Neural progenitor cell (in vitro differentiated cells): ENCODE measurements around the gene MYO3A. TPM values are rescaled to one million over a fixed set of nuclear protein-coding genes. Genes with fewer than 3 reads are reported as not detected.

Source experiments
- DNase-seq: peaks from one replicate; pipeline ENCODE4 v3.0.0-alpha.2; 2016; ENCODE audit warnings: low spot score
- H2AFZ ChIP-seq: fragments of 200-600 bp; sonication (generic); replicated peaks from 2 replicates; pipeline ENCODE4 v1.6.1; 2016; ENCODE audit warnings: antibody characterized with exemption
- H3F3A ChIP-seq: fragments of 200-600 bp; sonication (generic); 2 replicates; pipeline ENCODE4 v1.6.1; 2016; ENCODE audit warnings: antibody characterized with exemption, low read depth
- H3K27ac ChIP-seq: fragments of 200-600 bp; sonication (generic); 2 replicates; pipeline ENCODE4 v1.5.1; 2016; ENCODE audit warnings: mild to moderate bottlenecking
- H3K27me3 ChIP-seq: fragments of 200-600 bp; sonication (generic); 2 replicates; pipeline ENCODE4 v1.6.1; 2016; ENCODE audit warnings: mild to moderate bottlenecking, moderate library complexity
- H3K36me3 ChIP-seq: fragments of 200-600 bp; sonication (generic); 2 replicates; pipeline ENCODE4 v1.5.1; 2016
- H3K4me1 ChIP-seq: fragments of 200-600 bp; sonication (generic); 2 replicates; pipeline ENCODE4 v1.6.1; 2016; ENCODE audit warnings: mixed run types
- H3K4me2 ChIP-seq: fragments of 200-600 bp; sonication (generic); 2 replicates; pipeline ENCODE4 v1.6.1; 2016
- H3K4me3 ChIP-seq: fragments of 200-600 bp; sonication (generic); 2 replicates; pipeline ENCODE4 v1.5.1; 2016
- H3K79me2 ChIP-seq: fragments of 200-600 bp; sonication (generic); 2 replicates; pipeline ENCODE4 v1.6.1; 2016; ENCODE audit warnings: low read depth
- H3K9ac ChIP-seq: fragments of 200-600 bp; sonication (generic); 2 replicates; pipeline ENCODE4 v1.6.1; 2016
- H3K9me3 ChIP-seq: fragments of 200-600 bp; sonication (generic); 2 replicates; pipeline ENCODE4 v1.5.1; 2016; ENCODE audit warnings: low read depth
- H4K20me1 ChIP-seq: fragments of 200-600 bp; sonication (generic); 2 replicates; pipeline ENCODE4 v1.6.1; 2016; ENCODE audit warnings: low read depth
- H3K27ac Mint-ChIP-seq: 3 replicates; pipeline ENCODE4 v1.8.0; 2021; ENCODE audit warnings: mixed read lengths
- H3K27me3 Mint-ChIP-seq: 2 replicates; pipeline ENCODE4 v1.8.0; 2022; ENCODE audit warnings: low read depth, mild to moderate bottlenecking, inconsistent platforms, moderate library complexity, mixed read lengths; ENCODE audit not compliant: insufficient read depth
- H3K36me3 Mint-ChIP-seq: 3 replicates; pipeline ENCODE4 v1.8.0; 2021; ENCODE audit warnings: mixed read lengths
- H3K4me1 Mint-ChIP-seq: 3 replicates; pipeline ENCODE4 v1.8.0; 2021; ENCODE audit warnings: mixed read lengths
- H3K4me3 Mint-ChIP-seq: 3 replicates; pipeline ENCODE4 v1.8.0; 2021; ENCODE audit warnings: mild to moderate bottlenecking, moderate library complexity, mixed read lengths
- H3K9me3 Mint-ChIP-seq: 3 replicates; pipeline ENCODE4 v1.8.0; 2020; ENCODE audit warnings: mixed read lengths
- CTCF ChIP-seq: fragments of 200-600 bp; sonication (generic); IDR thresholded peaks from 2 replicates; pipeline ENCODE4 v1.5.1; 2017; ENCODE audit warnings: antibody characterized with exemption, mild to moderate bottlenecking
- EZH2 ChIP-seq: fragments of 200-600 bp; sonication (generic); IDR thresholded peaks from 2 replicates; pipeline ENCODE4 v1.6.1; 2017; ENCODE audit warnings: antibody characterized with exemption, mild to moderate bottlenecking, moderate library complexity
- EZH2phosphoT487 ChIP-seq: fragments of 200-600 bp; sonication (generic); IDR thresholded peaks from 2 replicates; pipeline ENCODE4 v1.6.1; 2017; ENCODE audit warnings: antibody characterized with exemption
- total RNA-seq: library from RNA; depleted of rRNA; stranded (reverse); fragments of >200 nt; gene quantifications from 2 replicates; pipeline ENCODE4 v1.2.3, GENCODE V29; 2015; ENCODE audit warnings: low replicate concordance

The MYO3A gene
- total RNA-seq, 1 donor from 2014 or later: 0.09 TPM

DNA sequence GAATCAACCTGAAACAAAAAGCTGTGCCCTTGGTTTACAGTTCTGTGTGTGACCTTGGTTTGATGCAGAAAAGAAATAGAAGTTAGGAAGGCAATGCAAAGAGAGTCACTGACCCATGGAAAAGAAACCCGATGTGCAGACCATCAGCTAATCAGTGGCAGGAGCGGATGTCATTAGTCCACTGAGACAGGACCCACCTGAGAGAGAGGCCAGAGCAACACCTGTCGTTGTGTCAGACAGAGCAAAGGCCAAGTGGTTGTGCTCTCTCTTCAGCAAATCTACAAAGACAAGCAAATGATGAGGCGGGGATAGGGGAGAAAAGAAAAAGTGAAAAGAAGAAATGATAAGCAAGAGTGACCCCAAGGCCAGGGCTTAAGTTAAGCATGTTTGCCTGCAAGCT, 291.3 kb downstream of the MYO3A start:
- H3K9me3 ChIP-seq: no peaks in the 10 kb centered on the region
- no peak overlapping the region for H2AFZ ChIP-seq
- H3K4me2 ChIP-seq: no peak overlapping the region
- peaks cover 68% of the 10 kb centered on the region for H3K27me3 ChIP-seq
- H3K4me3 ChIP-seq: no peak overlapping the region
- no peak overlapping the region for H3K27ac ChIP-seq
- TF ChIP-seq EZH2phosphoT487: no peak
- no peak for TF ChIP-seq EZH2
- TF ChIP-seq CTCF: no peak
- Mint-ChIP-seq H3K36me3 (no peaks in the 10 kb centered on the region), H3K4me1 (no peaks in the 10 kb centered on the region), H3K27me3 (peaks cover 15% of the 10 kb centered on the region), H3K4me3 (no peak overlapping the region), H3K9me3 (no peaks in the 10 kb centered on the region), H3K27ac (no peak overlapping the region)
- no peaks in the 10 kb centered on the region for H3K36me3 ChIP-seq
- H3K79me2 ChIP-seq: no peaks in the 10 kb centered on the region
- no peak for DNase-seq
- no peaks in the 10 kb centered on the region for H3K4me1 ChIP-seq
- H3K9ac ChIP-seq: no peak overlapping the region
- H4K20me1 ChIP-seq: peaks cover 5% of the 10 kb centered on the region
- no peaks in the 10 kb centered on the region for H3F3A ChIP-seq

DNA sequence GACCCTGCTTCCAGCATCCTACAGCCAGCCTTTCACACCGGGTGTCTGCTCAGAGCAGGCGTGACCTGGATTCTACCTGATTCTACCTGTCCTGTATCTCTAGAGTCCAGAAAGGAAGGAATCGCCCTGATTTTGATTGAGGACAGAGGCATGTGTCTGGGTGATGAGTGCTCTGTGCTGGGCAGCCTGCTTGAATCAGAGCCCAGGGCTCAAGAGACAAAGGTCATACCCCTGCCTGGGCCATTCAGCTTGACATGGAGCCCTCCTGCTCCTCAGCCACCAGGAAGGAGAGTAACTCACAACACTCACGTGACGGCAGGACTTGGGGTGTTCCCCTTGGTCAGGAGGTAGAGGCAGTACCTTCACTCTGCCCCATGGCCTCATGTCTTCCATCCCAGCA, 293.8 kb downstream of the MYO3A start:
- Mint-ChIP-seq H3K27ac (no peak overlapping the region), H3K27me3 (peaks cover 9% of the 10 kb centered on the region), H3K36me3 (no peaks in the 10 kb centered on the region), H3K4me1 (no peaks in the 10 kb centered on the region), H3K9me3 (no peaks in the 10 kb centered on the region), H3K4me3 (no peak overlapping the region)
- Histone ChIP-seq H3K4me1 (no peaks in the 10 kb centered on the region), H3K4me3 (no peak overlapping the region), H4K20me1 (no peaks in the 10 kb centered on the region), H3K27ac (no peak overlapping the region), H3K27me3 (peaks cover 44% of the 10 kb centered on the region), H3K4me2 (no peak overlapping the region), H3F3A (no peaks in the 10 kb centered on the region), H3K9ac (no peak overlapping the region), H3K9me3 (no peaks in the 10 kb centered on the region), H3K36me3 (no peaks in the 10 kb centered on the region), H2AFZ (no peak overlapping the region), H3K79me2 (no peaks in the 10 kb centered on the region)
- TF ChIP-seq EZH2 (no peak), EZH2phosphoT487 (no peak), CTCF (no peak)
- DNase-seq: no peak

GRCh38 chr10:26232174-26232573, 298.1 kb downstream of the MYO3A start:
- no peak overlapping the region for H3K27ac Mint-ChIP-seq
- no peak overlapping the region for H3K9ac ChIP-seq
- H3K4me1 ChIP-seq: no peaks in the 10 kb centered on the region
- H3K9me3 ChIP-seq: no peaks in the 10 kb centered on the region
- no peak overlapping the region for H3K4me3 Mint-ChIP-seq
- peaks cover 18% of the 10 kb centered on the region for H3K27me3 ChIP-seq
- no peak for DNase-seq
- no peak overlapping the region for H2AFZ ChIP-seq
- no peaks in the 10 kb centered on the region for H3K36me3 ChIP-seq
- H3F3A ChIP-seq: no peaks in the 10 kb centered on the region
- H3K27ac ChIP-seq: no peak overlapping the region
- H4K20me1 ChIP-seq: no peaks in the 10 kb centered on the region
- no peak overlapping the region for H3K4me3 ChIP-seq
- H3K9me3 Mint-ChIP-seq: no peaks in the 10 kb centered on the region
- TF ChIP-seq CTCF: no peak
- TF ChIP-seq EZH2phosphoT487: no peak
- no peak for TF ChIP-seq EZH2
- no peaks in the 10 kb centered on the region for H3K36me3 Mint-ChIP-seq
- H3K4me2 ChIP-seq: no peak overlapping the region
- H3K79me2 ChIP-seq: no peaks in the 10 kb centered on the region
- no peaks in the 10 kb centered on the region for H3K4me1 Mint-ChIP-seq
- peaks cover 14% of the 10 kb centered on the region for H3K27me3 Mint-ChIP-seq
